MM.1S (cell line): ENCODE results near the gene MLIP.

Experiments used
- CTCF ChIP-seq: fragments of 300-600 bp; sonication (generic); IDR thresholded peaks from 2 replicates; pipeline ENCODE4 v1.5.1; 2016; ENCODE audit warnings: antibody characterized with exemption, low read length, mixed read lengths
- EZH2 ChIP-seq: fragments of 300-600 bp; sonication (generic); optimal IDR thresholded peaks from 2 replicates; pipeline ENCODE3; 2017; ENCODE audit warnings: low read depth, mild to moderate bottlenecking, antibody characterized with exemption, low read length, mixed read lengths
- EZH2phosphoT487 ChIP-seq: fragments of 300-600 bp; sonication (generic); IDR thresholded peaks from 2 replicates; pipeline ENCODE4 v1.6.1; 2018; ENCODE audit warnings: antibody characterized with exemption, low read length

GRCh38 chr6:54087721-54088120, 23.5 kb upstream of the MLIP start:
- TF ChIP-seq CTCF, result no peak
- TF ChIP-seq EZH2, result no peak
- TF ChIP-seq EZH2phosphoT487, result no peak
